ENCODE results near the gene ITPR1.
"Not testable (repeated sequence)": the region's sequence is repeated elsewhere in the genome, so short reads cannot be mapped to it uniquely, and the experiment has no call there.

Gene ITPR1

DNA sequence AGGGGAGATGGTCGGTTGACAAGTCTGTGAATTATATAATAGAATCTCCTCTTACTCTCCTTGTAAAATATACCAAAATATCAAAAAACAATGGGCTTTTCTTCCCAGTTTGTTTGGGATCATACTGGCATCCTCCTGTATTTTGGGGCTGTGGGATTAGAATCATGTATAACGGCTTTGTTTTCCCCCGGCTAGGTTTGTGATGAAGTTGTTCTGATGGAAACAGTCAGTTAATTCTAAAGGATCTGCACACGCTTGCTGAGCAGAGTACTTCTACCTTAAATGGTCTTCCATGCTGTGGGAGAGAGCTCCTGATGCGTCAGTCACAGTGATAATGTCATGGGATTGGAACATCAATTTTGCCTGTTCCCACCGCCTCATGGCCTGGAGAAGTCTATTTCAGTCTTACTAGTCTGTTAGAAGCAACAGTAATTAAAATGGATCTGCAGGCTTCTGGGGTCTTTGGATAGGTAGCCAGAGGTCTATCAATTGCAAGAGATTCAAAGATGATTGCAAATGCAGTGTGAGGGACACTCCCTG is 81.3 kb downstream of the ITPR1 start:
- DNase-seq: no peak

DNA sequence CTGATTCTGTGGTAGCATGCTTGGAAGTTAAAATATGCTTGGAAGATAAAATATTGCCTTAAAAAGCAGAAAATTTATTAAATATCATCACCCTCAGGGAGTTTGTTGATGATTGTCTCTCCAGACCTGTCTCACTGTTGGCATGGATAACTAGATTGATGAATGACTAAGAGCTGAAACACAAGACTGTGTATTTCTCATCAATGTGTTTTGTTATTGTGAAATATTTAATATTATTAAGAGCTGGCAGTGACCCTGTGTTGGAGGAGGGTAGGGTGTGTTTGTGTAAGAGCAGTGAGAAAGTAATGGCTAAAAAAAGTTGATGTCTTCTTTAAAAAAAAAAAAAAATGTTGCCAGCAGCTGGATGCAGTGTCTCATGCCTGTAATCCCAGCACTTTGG is 82.2 kb downstream of the ITPR1 start:
- no peak for DNase-seq

DNA sequence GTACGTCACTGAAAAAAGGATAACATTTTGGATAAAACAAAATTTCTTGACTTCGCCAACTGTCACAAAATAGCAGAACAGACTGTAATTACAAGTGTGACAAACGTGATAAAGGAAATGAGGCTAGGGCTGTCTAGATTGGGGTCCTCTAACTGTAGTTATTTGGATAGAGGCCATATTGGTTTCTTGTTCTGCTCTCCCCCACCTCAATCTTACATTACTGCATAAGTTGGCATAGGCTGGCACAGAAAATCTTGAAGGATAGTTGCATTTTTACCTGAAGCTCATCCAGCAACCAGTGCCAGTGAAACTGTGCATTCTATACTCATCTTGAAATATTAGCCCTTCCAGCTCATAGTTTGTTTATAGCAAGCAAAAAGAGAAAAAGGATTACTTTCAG is 84.6 kb downstream of the ITPR1 start:
- no peak for DNase-seq

DNA sequence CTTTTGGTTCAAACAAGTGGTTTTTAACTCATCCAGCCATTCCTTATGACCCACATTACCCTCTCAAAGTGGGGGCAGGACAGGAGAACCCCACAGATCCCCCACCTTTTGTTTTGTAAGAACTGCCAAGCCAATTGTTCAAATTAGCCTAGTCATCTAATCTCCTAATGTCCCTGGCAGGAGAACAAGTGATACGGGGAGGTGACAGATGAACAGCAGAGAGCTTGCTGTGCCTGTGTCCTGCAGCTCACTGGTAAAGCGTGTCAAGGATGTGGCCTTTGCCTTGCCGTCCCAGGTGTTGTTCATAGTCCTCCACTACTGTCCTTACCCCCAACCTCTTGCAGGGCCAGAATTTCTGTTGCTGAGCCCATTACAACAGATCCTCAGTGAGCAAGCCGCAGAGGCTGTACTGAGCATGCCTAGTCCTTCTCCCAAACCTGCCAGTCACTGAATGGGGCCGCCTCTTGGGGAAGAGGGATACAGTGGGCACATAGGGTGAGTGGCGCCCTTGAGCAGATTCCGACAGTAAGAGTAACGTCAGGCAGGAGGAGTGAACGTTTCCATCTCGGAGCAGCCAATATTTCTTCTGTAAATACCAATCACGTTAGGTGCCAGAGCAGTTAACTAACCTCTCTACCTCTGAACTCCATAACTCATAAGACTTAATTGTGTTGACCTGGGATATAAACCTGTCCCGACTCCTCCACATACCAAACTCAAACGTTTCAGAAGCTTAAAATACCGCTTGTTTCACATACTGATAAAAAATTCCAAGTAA is 87.4 kb downstream of the ITPR1 start:
- no peak for DNase-seq

DNA sequence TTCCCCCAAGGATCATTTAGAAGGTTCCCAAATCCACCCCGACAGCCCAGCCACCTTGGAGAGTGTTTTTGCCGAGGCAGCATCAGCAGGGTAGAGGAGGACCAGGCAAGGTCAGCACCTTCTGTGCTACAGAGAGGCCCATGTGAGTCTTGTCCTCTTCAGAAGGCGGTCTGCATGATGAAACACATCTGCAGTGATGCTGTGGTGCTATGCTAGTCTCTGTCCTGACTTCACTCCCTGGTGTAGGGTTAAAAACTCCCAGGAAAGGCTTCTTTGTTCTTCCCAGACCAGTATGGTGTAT is 87.9 kb downstream of the ITPR1 start:
- DNase-seq: no peak

DNA sequence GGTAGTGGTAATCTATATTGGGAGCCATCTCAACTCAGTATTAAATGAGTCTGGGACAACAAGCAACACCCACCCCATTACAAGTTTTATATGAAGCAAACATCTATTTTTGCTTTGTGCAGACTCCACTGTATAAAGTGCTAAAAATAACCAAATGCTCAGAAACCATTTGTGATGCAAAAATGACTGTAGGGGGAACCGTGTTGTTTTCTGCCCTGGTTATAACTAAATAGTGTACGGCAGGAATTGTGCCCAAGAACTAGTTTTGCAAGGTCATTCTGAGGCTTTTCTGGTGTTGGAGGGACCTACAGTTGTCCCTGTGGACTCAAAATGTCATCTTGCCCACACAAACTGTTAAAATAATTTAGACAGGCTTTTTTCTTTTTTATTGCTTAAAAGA is 88.3 kb downstream of the ITPR1 start:
- DNase-seq: no peak

DNA sequence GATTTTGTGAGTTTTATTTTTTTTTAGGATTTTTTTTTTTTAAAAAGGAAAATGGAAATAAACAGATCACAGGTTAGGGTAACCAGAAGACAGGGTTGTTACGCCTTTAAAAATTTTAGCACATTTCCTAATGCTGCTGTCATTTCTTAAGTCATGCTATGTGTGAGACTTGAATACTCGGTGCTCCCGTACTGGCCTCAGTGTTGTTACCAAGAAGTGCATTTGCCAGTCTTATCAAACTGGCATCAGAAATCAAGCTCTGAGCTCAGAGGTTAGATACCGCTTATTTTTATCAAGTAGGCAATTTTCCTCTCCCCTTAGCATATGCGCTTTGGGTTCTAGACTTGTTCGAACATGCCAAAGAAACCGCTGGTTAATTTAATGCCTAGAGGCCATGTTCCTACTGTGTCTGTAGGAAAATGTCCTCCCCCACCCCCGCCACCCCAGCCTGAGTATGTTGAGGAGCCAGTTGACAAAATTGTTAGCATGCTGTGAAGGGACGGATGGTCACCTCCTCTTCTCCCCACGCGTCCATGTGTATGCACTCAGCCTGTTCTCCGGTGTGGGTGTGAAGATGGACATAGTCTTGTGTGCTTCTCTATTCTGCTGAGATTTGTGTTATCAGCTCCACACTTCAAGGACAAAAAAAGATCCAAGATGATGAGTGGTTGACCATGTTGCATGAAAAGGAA is 88.9 kb downstream of the ITPR1 start:
- DNase-seq: no peak

DNA sequence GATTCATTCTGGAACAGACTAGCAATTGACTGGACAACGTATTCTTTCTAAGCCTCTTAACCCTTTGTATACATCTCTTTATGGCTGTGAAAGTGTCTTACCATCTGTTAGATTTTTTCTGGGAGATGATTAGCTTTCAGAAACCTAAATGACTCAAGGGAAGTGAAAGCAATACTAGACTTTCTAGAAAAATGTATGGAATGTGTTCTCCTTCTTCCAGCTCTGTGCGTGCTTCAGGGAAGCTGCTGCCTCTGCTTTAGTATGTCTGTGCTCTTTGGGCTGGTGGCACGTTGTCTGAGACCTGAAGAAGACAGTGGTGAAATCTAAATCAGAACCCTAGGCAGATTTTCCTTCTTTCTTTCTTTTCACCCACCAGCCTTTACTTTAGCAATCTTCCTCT is 89.5 kb downstream of the ITPR1 start:
- DNase-seq: no peak

DNA sequence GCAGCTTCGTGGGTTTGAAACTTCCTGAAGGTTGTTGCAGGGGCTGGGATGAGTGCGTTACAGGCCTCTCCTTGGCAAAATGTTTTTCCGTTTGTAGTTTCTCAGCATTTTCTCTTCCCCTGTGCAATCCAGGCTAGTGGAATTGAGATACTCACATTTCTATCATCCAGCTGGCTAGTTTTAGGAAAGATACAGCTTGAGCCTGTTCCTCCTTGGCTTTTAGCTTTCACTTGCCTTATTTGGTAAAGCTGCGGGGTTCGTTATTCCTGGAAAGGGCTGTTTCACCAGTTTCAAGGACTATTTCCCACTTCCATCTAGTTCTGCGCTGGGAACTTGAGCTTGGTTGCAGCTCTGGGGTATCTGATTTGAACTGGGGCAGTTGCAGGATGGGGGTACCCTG is 90.3 kb downstream of the ITPR1 start:
- no peak for DNase-seq

DNA sequence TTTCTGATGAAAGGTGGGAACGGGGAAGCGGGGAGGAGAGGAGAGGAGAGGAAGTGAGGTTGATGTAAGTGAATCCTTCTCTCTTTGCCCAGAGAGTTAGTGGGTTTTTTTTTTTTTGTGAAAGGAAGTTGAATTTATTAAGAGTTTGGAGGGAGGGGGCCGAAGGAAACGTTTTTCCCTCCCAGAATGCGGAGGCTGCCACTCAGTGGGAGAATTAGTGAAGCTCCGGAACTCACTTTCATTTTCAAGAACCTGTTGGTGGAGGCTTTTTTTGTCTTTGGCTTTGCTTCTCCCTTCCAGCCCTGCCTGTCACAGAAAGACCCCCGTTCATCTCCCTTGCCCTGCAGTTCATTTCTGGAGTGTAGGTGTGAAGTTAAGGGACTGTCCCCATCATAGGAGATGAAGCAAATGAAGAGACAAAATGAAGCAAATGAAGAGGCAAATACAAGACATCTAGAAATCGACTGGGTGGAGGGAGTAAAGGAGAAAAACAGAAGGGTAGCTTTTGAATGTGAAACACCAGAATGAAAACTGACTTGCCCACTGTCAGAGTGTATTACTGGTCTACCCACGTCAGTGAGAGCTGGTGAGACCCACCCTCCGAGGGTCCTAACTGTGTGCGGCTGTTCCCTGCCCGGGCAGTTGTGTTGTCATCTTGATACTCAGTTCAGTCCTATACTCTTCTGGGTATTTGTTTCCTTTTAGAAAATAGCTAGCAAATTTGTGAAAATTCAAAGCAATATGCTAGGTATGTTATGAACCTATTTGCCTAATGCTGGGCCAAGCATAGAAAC is 91.5 kb downstream of the ITPR1 start:
- peak; percentile 9 for DNase-seq

DNA sequence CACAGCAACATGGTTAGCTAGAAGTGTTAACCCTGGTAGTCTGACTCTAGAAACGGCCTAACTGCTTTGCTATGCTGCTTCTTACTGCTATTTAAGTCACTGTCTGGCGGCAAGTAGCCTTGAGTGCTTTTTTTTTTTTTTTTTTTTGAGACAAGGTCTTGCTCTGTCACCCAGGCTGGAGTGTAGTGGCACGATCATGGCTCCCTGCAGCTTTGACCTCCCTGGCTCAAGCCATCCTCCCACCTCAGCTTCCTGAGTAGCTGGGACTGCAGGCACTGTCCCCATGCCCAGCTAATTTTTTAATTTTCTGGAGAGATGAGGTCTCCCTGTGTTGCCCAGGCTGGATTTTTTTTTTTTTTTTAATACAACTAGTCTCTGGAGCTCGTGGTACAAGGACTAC is 93.2 kb downstream of the ITPR1 start:
- no peak for DNase-seq

DNA sequence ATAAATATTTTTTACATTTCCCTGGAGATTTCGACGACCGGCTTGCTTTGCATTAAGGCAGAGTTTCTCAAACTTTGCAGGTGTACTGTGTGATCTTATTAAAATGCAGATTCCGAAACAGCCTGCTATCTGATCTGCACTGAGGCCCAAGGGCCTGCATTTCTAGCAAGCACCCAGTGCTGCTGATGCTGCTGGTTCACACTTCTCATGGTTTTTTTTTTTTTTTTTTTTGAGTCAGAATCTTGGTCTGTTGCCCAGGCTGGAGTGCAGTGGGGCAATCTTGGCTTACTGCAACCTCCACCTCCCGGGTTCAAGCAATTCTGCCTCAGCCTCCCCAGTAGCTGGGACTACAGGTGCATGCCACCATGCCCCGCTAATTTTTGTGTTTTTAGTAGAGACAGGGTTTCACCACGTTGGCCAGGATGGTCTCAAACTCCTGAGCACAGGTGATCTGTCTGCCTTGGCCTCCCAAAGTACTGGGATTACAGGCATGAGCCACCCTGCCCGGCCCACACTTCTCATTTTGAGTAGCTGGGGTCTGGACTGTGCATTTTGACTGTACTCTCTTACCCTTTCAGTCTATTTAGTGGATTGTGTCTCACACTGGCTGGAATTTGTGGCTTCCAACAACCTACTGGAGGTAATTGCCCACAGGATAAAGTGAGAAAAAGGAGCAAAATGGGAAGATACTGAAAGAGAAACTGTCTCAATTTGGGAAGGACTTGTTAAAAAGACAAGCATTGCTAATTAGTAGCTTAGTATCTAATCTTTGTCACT is 94.1 kb downstream of the ITPR1 start:
- DNase-seq: no peak

DNA sequence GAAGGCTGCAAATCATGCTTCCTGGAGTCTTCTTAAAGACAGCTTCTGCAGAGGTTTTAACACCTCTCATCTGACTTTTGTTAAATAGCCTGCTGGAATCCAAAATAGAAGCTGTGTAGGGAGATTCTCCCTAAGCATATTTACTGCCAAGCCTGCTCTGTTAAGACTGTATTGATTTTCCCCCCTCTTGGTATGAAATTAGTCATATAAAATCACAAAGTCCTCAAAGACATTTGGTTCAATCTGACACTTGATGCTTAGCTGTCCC is 94.6 kb downstream of the ITPR1 start:
- DNase-seq: no peak

DNA sequence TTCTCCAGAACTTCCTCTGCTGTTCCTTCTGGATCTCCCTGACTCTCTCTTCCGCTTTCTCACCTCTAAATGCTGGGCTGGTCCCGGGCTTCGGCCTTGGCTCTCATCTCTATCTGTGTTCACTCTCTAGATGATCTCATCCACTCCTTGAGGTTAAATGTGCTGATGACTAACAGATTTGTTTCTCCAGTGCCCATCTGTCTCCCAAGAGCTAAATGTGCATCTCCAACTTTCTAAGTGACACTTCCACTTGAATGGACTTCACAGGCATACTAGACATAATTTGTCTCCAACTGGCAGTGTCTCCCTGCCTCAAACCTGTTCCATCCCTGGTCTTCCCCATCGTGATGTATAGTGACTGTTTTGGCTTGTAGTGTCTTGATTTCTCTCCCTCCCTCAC is 95.3 kb downstream of the ITPR1 start:
- no peak for DNase-seq

DNA sequence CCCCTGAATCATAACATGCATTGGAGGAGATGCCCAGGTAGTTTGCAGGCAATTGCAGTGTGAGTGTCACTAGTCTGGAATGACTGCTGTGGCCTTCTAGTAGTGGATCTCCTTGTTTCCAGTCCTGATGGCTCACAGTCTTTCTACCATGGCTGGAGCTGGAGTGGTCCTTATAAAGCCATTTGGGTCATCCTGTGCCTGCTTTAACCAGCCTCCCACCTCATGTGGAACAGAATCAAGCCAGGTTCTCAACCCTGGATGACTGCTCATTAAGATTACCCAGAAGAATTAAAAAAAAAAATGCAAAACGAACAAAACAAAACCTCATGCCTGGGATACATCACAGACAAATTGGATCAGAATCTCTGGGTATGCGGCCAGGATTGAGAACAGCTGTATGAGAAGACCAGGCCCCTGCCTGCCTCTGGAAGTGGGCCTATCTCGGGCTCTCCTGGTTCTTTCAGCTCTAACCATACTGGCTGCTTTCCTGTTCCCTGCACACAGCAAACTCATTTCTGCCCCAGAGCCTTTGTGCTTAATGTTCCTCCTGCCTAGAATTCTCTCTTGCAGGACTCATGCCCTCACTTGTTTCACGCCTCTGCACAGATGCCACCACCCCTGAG is 96.4 kb downstream of the ITPR1 start:
- no peak for DNase-seq

DNA sequence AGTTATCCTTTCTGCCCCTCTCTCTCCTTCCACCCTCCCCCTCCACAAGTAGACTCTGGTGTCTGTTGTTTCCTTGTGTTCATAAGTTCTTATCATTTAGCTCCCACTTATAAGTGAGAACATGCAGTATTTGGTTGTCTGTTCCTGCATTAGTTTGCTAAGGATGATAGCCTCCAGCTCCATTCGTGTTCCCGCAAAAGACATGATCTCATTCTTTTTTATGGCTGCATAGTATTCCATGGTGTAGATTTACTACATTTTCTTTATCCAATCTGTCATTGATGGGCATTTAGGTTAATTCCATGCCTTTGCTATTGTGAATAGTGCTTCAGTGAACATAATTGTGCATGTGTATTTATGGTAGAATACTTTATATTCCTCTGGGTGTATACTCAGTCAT is 97.7 kb downstream of the ITPR1 start:
- not testable (repeated sequence) for DNase-seq

DNA sequence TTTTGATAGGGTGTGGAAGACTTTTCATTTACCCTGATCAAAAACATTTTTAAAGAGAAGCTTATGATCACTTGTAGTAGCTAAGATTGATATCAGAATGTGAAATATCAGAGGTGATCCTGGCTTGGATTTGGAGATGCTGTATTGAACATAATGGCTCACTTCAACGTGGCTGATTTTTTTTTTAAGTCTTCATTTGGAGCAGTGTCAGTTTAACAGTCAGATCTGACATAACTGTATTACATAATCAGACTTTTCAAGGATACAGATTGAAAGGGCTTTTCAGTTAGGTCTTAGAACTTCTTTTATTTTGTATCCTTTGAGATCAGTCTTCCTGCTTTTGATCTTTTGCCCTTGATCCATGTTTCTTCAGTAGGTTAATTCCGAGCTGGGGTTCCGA is 98.5 kb downstream of the ITPR1 start:
- DNase-seq: no peak

DNA sequence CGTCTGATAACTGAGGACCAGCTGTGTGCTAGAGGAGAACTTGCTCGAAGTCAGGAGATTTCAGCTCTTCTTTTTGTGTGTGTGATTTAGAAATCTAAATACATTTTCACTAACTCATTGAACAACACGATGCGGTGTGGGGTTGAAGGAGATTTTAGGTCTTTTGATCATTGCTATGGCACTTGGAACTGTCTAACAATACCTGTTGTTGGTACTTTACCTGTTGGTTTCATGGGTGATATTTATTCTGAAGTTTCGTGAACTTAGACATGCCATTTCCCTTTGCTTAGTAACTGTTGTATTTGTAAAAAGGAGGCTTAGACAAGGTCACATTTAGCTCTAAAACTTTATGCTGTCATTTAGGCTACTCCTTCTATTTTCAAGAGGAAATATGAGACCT is 99.9 kb downstream of the ITPR1 start:
- no peak for DNase-seq

DNA sequence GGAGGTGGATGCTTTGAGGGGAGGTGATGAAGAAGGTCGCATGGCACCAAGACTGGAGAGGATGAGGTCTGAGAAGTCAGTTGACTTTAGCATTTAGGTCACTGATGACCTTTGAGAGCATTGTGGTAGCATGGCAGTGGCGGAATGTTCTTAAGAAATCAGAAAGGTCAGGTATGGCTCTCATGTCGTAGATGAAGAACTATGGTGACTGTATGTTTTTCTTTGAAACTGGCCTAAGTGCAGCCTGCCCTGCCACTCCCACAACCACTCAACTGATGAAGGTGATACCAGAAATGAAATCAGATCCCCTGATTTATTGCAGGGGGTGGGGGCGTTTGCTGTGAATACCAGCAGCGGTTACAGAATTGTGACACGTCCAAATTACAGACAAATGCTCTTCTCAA is 102.6 kb downstream of the ITPR1 start:
- DNase-seq: no peak

DNA sequence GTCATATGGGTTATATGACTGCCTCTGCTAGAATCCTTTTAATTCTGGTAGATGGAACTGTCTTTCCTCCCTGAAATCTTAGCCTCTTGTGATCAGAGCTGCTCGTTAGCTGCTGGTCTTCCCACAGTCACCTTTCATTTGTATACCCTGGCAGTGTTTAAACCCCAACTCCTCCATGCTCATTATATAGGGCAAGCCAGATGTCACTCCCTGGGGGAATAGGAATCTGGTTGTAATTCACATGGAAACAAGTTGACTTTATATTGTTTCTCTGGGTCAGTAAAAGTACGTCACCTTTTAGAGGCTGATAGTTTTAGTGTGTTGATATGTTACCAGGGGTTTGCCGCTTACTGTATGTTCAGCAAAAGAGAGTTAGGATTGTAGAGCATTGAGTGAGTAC is 103.5 kb downstream of the ITPR1 start:
- no peak for DNase-seq

DNA sequence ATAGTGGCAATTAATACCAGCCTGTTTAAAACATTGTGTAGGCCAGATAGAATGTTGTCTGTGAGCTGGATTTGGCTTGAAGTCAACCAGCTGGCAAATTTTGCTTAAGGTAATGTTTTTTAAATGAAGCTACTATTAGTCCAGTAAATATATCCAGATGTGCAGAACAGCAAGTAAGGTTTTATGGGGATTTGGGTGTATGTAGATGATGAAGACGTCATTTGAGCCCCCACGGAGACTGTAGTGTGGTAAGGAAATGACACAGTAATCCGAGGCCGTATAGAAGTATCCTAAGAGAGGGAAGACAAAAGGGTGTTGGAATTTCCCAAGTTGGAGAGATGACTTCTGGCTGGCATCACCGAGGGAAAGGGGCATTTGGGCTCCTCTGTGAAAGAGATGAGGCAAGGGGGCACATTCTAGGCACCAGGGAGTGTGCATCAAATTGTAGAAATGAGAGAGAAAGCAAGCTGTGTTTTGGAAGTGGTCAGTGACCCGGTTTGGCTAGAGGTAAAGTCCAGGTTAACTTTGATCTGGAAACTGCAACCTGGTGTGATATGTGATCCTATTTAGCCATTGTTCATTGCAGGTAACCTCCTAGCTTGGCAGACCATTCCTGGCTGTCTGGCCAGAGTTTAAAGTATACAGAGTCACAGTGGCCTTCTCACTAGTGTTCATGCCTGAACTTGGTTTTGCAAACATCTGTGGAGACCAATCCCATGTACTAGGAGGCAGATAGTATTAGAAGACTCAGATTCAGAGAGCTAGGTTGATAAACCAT is 104.2 kb downstream of the ITPR1 start:
- no peak for DNase-seq

DNA sequence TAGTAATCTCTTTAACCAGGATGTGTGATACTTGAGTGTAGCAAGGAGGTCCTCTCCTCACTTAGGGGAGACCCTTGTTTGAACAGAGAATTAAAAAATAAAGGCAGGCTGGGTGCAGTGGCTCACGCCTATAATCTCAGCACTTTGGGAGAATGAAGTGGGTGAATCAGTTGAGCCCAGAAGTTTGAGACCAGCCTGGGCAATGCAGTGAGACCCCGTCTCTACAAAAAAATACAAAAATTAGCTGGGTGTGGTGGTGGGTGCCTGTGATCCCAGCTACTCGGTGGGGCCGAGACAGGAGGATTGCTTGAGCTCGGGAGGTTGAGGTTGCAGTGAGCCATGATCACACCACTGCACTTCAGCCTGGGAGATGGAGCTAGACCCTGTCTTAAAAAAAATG is 105.1 kb downstream of the ITPR1 start:
- not testable (repeated sequence) for DNase-seq
